Spleen (tissue), 7 donors: ENCODE results near the gene PTPRU.

Experiments used
- POLR2A ChIP-seq, 3 donors: fragments of 450-650 bp; IDR thresholded peaks; one replicate each; pipeline ENCODE4 v1.5.1; 2017; ENCODE audit warnings: antibody characterized with exemption in 3 of 3, mild to moderate bottlenecking in 1 of 3
- POLR2AphosphoS5 ChIP-seq, 3 donors: sonication (generic); formaldehyde crosslinking; IDR thresholded peaks; one replicate each; pipeline ENCODE4 v1.5.1; 2017; ENCODE audit warnings: antibody characterized with exemption in 3 of 3
- TF ChIP-seq, protein P1 (sequence below), 11 experiments: fragments of 200-600 bp in 7 of 11; fragments of 450-650 bp in 4 of 11; sonication (generic) in 4 of 11; IDR thresholded peaks in 8 of 11; conservative IDR thresholded peaks in 3 of 11; 1 replicate in 7 of 11; 2 replicates in 4 of 11; pipeline versions ENCODE4 v1.4.0 to v1.8.0; 2016 to 2021; ENCODE audit warnings: antibody characterized with exemption in 11 of 11, inconsistent platforms in 4 of 11, mild to moderate bottlenecking in 1 of 11
- donor health status: DM: no; HTN: no; CAD: no; lungs with moderate emphysema.
- donor health status: DM: no; HTN: no; CAD: no.
- donor health status: DM: no; HTN: no; CAD: no.

DNA sequence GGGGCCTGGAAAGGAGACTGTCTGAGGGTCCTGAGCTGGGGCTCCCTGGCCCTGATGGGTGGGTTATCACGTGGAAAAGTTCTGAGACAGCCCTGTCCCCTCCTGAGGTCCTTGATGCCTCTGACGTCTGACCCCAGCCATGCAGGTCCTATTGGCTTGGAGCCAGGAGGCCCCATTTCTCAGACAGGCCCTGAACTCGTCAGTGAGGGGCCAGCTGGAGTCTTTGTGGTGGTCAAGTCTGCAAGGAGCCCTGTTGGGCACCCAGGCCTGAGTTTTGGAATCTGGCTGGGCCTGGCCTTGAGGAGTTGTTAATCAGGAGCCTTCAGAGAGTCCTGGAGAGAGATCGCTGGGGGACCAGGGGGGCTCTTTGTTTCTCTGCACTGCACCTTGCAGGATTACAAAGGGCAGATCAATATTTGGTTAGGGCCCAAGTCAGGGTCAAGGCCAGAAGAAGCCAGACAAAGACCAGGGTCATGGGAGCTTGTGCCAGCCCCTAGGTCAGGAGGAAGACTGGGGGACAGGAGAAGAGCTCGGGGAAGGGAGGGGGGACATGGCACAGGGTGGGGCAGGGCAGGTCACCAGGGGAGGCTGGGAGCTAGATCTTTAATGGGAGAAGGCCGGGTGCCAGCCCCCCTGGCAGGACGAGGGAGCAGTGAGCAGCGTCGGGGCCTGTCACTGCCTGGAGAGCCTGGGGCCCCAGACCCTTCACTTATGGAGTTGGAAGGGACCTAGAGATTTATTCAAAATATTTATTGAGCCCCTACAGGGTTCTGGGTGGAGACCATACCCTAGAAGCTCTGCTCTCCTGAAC is 83.2 kb downstream of the PTPRU start:
- TF ChIP-seq, protein P1, sequence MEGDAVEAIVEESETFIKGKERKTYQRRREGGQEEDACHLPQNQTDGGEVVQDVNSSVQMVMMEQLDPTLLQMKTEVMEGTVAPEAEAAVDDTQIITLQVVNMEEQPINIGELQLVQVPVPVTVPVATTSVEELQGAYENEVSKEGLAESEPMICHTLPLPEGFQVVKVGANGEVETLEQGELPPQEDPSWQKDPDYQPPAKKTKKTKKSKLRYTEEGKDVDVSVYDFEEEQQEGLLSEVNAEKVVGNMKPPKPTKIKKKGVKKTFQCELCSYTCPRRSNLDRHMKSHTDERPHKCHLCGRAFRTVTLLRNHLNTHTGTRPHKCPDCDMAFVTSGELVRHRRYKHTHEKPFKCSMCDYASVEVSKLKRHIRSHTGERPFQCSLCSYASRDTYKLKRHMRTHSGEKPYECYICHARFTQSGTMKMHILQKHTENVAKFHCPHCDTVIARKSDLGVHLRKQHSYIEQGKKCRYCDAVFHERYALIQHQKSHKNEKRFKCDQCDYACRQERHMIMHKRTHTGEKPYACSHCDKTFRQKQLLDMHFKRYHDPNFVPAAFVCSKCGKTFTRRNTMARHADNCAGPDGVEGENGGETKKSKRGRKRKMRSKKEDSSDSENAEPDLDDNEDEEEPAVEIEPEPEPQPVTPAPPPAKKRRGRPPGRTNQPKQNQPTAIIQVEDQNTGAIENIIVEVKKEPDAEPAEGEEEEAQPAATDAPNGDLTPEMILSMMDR (IDR thresholded peaks at IDR 0.05 in 8 of 11, conservative IDR thresholded peaks at IDR 0.05 in 3 of 11) = no peak
- TF ChIP-seq POLR2A (IDR thresholded peaks at IDR 0.05) = no peak
- TF ChIP-seq POLR2AphosphoS5 (IDR thresholded peaks at IDR 0.05) = no peak
